ENCODE results near the gene KIF5A. TPM values are rescaled to one million over a fixed set of nuclear protein-coding genes. Genes with fewer than 3 reads are reported as not detected.

The KIF5A gene
- total RNA-seq, 4 donors from 2014 or later: 1.9 to 4.8 (median 2.9) TPM

GRCh38 chr12:57612711-57613426 is 63.0 kb downstream of the KIF5A start:
- Histone ChIP-seq H3K27me3 (no peaks in the 10 kb centered on the region), H3K9me3 (no peaks in the 10 kb centered on the region), H3K27ac (peak overlapping the region in 1 of 4 donors; percentile 16), H3K4me1 (peaks cover 0 to 75% (median 8%) of the 10 kb centered on the region in 4 donors), H3K4me3 (no peak overlapping the region), H3K36me3 (peaks cover 0 to 47% (median 0%) of the 10 kb centered on the region in 3 donors)
- TF ChIP-seq POLR2A (IDR thresholded peaks at IDR 0.05) (no peak), EP300 (IDR thresholded peaks at IDR 0.05) (no peak), CTCF (IDR thresholded peaks at IDR 0.05) (no peak)
- DNase-seq (ENCODE audit: low spot score in 2 of 2): no peak
- WGBS, 2 donors: 81% methylated on average over 8 to 10 of the region's 10 CpGs

- peaks cover 0 to 68% (median 8%) of the 10 kb centered on the region in 4 donors for H3K4me1 ChIP-seq
- TF ChIP-seq CTCF (IDR thresholded peaks at IDR 0.05) (no peak), POLR2A (IDR thresholded peaks at IDR 0.05) (no peak), EP300 (IDR thresholded peaks at IDR 0.05) (no peak)
- DNase-seq (ENCODE audit: low spot score in 2 of 2): no peak
These were observed 63.7 kb downstream of the KIF5A start for GRCh38 chr12:57613427-57614109.

GRCh38 chr12:57614178-57614947 is 64.5 kb downstream of the KIF5A start:
- no peak overlapping the region for H3K27ac ChIP-seq
- H3K9me3 ChIP-seq: no peaks in the 10 kb centered on the region
- H3K4me3 ChIP-seq: no peak overlapping the region
- no peak for TF ChIP-seq EP300 (IDR thresholded peaks at IDR 0.05)
- TF ChIP-seq POLR2A (IDR thresholded peaks at IDR 0.05): no peak
- TF ChIP-seq CTCF (IDR thresholded peaks at IDR 0.05): no peak
- 46 to 48% methylated on average over 13 to 14 of the region's 14 CpGs for WGBS, 2 donors
- H3K27me3 ChIP-seq: peaks cover 0 to 4% of the 10 kb centered on the region in 2 donors
- H3K4me1 ChIP-seq: peaks cover 0 to 62% (median 9%) of the 10 kb centered on the region in 4 donors
- no peak for DNase-seq (ENCODE audit: low spot score in 2 of 2)
- peaks cover 0 to 43% (median 0%) of the 10 kb centered on the region in 3 donors for H3K36me3 ChIP-seq

More at GRCh38 chr12:57613427-57614109, 63.7 kb downstream of the KIF5A start:
- no peak overlapping the region for H3K27ac ChIP-seq
- whole genome bisulfite sequencing, 2 donors: 77 to 82% methylated on average over 10 of the region's 10 CpGs
- peaks cover 0 to 44% (median 0%) of the 10 kb centered on the region in 3 donors for H3K36me3 ChIP-seq
- no peaks in the 10 kb centered on the region for H3K9me3 ChIP-seq
- H3K4me3 ChIP-seq: no peak overlapping the region
- H3K27me3 ChIP-seq: no peaks in the 10 kb centered on the region

- Histone ChIP-seq H3K27ac (no peak overlapping the region), H3K9me3 (no peaks in the 10 kb centered on the region), H3K27me3 (peaks cover 0 to 10% of the 10 kb centered on the region in 2 donors), H3K36me3 (peaks cover 0 to 43% (median 0%) of the 10 kb centered on the region in 3 donors), H3K4me3 (no peak overlapping the region), H3K4me1 (peaks cover 0 to 62% (median 11%) of the 10 kb centered on the region in 4 donors)
- 82 to 84% methylated on average over 11 of the region's 11 CpGs for WGBS, 2 donors
- no peak for DNase-seq (ENCODE audit: low spot score in 2 of 2)
- TF ChIP-seq EP300 (IDR thresholded peaks at IDR 0.05) (no peak), CTCF (IDR thresholded peaks at IDR 0.05) (no peak), POLR2A (IDR thresholded peaks at IDR 0.05) (no peak)
These were observed 65.2 kb downstream of the KIF5A start for GRCh38 chr12:57614948-57615500.
